HG03060 (cell line): ENCODE data around the gene BMPR2.
"Not testable (repeated sequence)": the region's sequence is repeated elsewhere in the genome, so short reads cannot be mapped to it uniquely, and the experiment has no call there.

Source experiments
- ATAC-seq: cut with Tn5 transposase; IDR thresholded peaks from one replicate; pipeline ENCODE4 v1.9.1; 2021; ENCODE audit warnings: low read depth, moderate number of reproducible peaks; ENCODE audit not compliant: unreplicated experiment

Gene BMPR2

GRCh38 chr2:202514732-202515131 is 138.6 kb downstream of the BMPR2 start:
- no peak for ATAC-seq

DNA sequence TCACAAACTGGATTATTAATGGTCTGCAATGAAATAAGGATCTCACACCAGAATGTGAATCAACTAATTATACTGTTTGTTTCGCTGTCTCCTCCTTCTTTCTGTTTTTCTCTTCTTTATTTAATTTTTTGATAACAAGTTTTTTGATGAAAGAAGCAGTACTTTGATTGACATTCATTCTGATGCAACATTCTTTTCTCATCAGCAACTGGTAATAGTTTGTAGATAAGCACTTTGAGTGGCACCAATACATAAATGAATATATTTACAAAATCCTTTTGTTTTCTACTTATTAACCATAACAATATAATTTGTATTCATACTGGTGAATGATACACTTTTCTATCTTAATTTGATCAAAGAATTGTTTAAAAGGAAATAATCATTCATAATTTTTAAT is 143.3 kb downstream of the BMPR2 start:
- ATAC-seq: no peak

GRCh38 chr2:202521470-202521869 is 145.3 kb downstream of the BMPR2 start:
- no peak for ATAC-seq

DNA sequence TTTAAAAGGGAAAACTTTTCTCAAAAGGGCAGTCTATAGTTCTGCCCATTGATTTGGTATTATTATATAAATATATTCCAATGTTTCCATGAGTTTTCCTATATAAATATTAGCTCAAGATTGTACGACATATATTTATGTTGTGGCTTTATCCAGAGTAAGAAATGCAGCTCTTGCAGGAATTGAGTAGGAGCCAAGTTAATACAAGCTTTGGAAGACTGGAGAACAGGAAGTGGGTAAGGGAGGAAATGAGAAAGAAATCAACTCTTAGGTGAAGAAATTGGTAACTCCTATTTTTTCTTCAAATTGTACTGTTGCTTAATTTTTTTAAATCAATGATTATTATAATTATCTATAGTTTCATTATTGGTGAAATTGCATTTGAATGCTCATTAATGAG is 153.3 kb downstream of the BMPR2 start:
- ATAC-seq: no peak

DNA sequence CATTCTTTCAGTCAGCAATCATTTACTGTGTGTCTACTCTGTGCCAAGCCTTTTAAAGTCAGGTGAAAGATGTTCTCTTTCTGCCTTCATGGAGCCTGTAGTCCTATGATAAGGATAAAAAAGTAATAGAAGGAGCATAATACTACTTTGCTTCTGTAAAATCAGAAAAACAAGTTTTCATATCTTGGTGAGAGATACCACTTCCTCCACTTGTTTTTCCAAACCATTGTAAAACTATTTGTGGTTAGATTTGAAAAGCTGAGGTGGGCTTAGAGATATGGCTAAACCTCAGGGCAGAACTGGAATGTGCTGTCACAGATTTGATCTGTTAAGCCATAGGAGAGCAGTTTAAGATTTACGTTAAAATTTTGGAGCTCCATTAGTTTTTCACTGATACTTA is 153.9 kb downstream of the BMPR2 start:
- no peak for ATAC-seq

GRCh38 chr2:202535290-202535689 is 159.2 kb downstream of the BMPR2 start:
- ATAC-seq: not testable (repeated sequence)

GRCh38 chr2:202541137-202541536 is 165.0 kb downstream of the BMPR2 start:
- ATAC-seq: no peak

DNA sequence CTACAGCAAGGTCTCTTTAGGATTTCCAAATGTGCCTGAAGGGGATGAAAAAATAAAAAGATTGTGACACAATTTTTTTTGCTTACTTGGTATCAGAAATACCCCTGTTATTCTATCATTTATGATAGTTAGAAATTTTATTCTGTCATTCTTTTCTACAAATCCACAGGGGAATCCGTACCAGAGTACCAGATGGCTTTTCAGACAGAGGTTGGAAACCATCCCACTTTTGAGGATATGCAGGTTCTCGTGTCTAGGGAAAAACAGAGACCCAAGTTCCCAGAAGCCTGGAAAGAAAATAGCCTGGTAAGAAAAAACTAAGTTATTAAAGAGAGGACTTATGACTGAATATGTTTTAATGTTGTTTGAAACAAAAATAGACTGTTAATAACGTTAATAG is 166.0 kb downstream of the BMPR2 start:
- no peak for ATAC-seq

DNA sequence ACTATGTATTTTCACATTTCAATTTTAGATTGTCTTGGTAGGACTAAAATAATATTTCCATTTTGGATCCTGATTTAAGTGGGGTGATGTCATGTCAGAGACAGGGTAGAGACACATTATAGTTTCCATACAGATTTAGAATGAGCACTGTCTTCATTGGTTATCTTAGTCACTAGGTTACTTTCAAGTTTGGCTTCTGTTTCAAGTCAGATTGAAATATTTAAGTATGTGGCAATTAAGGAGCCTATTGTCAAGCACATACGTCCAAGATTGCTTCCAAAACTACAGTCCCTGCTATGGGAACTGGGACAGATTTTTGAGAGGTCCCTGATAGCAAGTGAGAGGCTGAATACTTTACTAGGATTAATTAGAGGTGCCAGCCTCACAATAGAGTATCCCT is 169.4 kb downstream of the BMPR2 start:
- no peak for ATAC-seq

- ATAC-seq: no peak
Measured at GRCh38 chr2:202545931-202546330, 169.8 kb downstream of the BMPR2 start.

DNA sequence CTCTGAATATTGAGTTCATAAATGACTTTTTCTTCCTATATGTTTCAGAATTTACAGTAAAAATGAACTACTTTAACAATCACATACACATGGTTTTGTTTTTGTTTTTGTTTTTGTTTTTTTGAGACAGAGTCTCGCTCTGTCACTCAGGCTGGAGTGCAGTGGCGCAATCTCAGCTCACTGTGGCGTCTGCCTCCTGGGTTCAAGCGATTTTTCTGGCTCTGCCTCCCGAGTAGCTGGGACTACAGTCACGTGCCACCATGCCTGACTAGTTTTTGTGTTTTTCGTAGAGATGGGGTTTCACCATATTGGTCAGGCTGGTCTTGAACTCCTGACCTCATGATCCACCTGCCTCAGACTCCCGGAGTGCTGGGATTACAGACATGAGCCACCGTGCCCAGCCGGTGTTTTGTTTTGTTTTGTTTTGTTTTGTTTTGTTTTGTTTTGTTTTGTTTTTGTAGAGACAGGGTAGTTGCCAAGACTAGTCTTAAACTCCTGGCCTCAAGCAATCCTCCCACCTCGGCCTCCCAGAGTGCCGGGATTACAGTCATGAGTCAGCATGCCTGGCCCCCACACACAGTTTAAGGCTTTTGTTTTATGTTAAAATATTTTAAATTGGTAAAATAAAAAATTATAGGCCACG is 170.5 kb downstream of the BMPR2 start:
- not testable (repeated sequence) for ATAC-seq

GRCh38 chr2:202548240-202548639 is 172.1 kb downstream of the BMPR2 start:
- no peak for ATAC-seq

GRCh38 chr2:202551000-202551399 is 174.9 kb downstream of the BMPR2 start:
- not testable (repeated sequence) for ATAC-seq

DNA sequence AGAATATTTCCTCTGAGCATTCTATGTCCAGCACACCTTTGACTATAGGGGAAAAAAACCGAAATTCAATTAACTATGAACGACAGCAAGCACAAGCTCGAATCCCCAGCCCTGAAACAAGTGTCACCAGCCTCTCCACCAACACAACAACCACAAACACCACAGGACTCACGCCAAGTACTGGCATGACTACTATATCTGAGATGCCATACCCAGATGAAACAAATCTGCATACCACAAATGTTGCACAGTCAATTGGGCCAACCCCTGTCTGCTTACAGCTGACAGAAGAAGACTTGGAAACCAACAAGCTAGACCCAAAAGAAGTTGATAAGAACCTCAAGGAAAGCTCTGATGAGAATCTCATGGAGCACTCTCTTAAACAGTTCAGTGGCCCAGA is 179.2 kb downstream of the BMPR2 start:
- no peak for ATAC-seq

GRCh38 chr2:202560200-202560599 is 184.1 kb downstream of the BMPR2 start:
- no peak for ATAC-seq

DNA sequence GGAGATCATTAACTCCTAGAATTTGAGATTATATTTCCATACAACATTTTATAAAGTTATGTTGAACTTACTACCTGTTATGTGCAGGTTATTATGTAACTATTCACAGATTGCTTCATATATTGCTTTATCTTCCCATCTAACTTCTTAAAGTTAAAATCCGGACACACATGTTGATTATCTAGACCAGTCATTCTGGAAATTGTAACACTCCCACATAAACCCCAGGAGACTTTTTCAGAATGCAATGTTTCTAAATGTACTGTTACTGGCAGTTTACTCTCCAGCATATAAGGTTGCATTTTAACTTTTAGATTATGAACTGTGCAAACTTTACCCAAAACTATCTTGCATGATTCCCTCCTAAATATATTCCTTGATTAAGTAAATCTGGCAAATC is 188.1 kb downstream of the BMPR2 start:
- no peak for ATAC-seq

DNA sequence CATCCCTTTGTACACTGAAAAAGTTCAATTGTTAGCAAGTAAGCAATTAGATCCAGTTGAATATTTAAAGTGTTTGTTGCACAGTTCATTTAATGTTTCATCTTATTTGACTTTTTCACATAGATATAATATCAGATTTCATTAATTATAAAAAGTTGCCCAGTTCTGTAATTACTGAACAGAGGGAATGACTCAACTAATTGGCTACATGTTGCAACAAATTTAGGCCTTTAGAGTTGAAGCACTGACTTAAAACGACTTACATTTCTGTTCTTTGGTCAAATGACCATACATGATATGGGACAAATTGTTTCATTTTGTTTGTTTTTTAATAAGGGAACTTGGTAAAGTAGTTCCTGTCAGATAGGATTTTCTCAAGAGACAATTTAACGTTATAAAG is 190.2 kb downstream of the BMPR2 start:
- ATAC-seq: no peak

DNA sequence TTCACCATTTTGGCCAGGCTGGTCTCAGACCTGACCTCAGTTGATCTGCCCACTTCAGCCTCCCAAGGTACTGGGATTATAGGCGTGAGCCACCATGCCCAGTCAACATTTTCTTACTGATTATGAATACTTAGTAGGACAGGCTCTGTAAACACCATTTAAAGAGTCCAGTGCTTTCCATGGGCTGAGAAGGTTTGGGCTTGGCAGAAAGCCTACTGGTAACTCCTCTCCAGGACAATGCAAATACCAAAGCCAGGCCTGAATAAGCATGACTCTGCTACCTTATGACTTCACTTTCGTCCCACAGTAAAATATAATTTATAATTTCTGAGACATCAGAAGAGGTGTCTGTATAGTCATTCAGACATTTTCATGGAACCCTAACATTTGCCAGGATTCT is 198.4 kb downstream of the BMPR2 start:
- ATAC-seq: no peak

- ATAC-seq: not testable (repeated sequence)
Measured at GRCh38 chr2:202575194-202575593, 199.1 kb downstream of the BMPR2 start.

DNA sequence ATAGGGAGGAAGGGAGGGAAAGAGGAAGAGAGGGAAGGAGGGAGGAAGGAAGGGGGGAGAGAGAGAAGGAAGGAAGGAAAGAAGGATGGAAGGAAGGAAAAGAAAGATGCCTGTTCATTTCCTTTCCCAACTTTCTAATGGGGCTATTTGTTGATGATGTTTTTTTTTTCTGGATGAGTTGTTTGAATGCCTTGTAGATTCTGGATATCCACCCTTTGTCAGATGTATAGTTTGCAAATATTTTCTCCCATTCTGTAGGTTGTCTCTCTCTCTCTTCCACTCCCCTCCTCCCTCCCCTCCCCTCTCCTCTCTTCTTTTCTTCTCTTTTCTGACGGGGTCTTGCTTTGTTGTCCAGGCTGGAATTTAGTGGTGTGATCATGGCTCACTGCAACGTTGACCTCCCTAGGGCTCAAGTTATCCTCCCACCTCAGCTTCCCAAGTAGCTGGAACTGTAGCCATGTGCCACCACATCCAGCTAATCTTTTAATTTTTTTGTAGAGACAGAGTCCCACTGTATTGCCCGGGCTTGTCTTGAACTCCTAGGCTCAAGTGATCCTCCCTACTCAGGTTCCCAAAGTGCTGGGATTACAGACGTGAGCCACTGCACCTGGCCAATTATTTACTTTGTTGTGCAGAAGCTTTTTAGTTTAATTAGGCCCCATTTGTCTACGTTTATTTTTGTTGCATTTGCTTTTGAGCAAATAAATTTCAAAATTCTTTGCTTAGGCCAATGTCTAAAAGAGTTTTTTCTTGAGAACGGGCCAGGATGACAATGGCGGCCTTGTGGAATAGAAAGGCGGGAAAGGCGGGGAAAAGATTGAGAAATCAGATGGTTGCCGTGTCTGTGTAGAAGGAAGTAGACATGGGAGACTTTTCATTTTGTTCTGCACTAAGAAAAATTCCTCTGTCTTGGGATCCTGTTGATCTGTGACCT is 201.4 kb downstream of the BMPR2 start:
- ATAC-seq: no peak

GRCh38 chr2:202582846-202583245 is 206.7 kb downstream of the BMPR2 start:
- ATAC-seq: not testable (repeated sequence)

DNA sequence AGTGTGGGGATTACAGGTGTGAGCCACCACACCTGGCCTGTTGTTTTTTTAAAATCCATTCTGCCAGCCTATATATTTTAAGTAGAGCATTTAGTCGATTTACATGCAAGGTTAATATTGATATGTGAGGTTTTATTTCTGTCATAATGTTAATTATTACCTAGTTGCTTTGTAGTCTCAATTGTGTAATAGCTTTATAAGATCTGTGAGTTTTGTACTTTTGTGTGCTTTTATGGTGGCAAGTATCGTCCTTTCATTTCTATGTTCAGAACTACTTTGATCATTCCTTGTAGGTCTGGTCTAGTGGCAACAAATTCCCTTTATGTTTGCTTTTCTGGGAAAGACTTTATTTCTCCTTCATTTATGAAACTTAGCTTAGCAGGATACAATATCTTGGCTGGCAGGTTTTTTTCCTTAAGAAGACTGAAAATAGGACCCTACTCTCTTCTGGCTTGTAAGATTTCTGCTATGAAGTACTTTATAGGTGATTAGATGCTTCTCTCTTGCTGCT is 207.6 kb downstream of the BMPR2 start:
- no peak for ATAC-seq
